ELF-1 (cell line): Measurements from ENCODE around the gene NRDE2.
"Not testable (repeated sequence)": the region's sequence is repeated elsewhere in the genome, so short reads cannot be mapped to it uniquely, and the experiment has no call there.

ENCODE experiments used
- DNase-seq: peaks from one replicate; pipeline ENCODE4 v3.0.0-alpha.2; 2016; ENCODE audit warnings: low read depth, low spot score

Gene NRDE2

DNA sequence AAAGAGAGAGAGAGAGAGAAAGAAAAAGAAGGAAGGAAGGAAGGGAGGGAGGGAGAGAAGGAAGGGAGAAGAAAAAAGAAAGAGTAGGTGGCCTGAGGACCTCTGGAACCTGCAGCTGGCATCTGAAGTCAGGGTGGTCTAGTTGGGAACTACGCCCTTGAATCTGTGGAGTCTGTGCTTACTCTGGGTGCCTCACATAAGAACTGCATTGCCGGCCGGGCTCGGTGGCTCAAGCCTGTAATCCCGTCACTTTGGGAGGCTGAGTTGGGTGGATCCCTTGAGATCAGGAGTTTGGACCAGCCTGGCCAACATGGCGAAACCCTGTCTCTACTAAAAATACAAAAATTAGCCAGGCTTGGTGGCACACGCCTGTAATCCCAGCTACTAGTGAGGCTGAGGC is 10.0 kb upstream of the NRDE2 start:
- no peak for DNase-seq

DNA sequence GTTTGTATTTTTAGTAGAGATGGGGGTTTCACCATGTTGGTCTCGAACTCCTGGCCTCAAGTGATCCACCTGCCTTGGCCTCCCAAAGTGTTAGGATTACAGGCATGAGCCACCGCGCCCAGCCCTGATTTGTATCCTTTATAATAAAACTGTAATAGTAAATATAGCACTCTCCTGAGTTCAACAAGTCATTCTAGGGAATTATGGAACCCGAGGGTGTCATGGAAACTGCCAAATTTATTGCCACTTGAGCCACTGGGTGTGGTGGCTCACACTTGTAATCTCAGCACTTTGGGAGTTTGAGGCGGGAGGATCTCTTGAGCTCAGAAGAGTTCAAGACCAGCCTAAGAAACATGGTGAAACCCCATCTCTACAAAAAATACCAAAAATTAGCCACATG is 9.5 kb upstream of the NRDE2 start:
- DNase-seq = not testable (repeated sequence)

DNA sequence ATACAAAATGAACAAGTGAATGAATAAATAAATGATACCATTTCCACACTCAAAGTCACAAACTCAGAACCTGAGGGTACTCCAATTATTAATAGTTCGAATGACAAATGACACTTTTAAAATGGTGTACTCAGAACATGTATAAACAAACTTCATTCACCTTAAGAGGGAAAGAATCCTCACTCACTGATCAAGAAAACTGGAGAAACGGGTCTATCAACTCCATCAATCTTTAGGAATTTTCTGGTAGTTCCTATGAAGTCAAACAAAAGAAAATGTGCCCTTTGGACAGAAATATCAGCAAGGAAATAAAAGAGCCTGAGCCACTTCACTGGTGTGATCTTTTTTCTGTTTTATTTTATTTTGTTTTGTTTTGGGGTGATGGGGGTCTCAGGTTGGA is 5.2 kb upstream of the NRDE2 start:
- DNase-seq = no peak

DNA sequence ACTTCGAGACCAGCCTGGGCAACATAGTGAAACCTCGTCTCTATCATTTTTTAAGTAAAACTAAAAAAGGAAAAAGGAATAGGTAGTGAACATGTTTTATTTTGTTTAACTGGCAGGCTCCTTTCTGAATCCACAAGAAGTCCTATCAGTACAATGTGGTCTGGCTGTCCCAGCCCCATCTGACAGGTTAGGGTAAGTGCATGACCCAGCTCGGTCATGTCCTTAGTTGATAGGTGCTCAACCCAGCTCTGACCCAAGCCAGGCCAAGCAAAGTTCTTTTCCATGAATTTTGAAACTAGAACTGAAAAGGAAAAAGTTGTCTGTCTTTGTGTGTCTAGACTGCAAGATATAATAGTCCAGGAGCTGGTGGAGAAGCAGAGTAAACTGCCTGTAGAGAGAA is 4.7 kb upstream of the NRDE2 start:
- no peak for DNase-seq

DNA sequence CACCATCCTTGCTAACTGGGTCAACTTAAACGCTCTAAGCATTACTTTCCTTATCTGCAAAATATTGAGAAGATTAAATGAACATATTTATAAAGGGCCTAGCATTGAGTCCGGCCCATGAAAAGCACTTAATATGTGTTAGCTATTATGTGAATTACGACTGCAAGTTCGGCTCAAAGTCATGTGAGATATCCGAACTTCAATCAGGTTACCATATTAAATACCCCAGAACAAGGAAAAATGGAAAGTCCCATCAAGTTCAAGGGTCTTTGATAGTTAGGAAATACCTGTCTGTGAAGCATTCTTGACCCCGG is 487 bp upstream of the NRDE2 start:
- no peak for DNase-seq

DNA sequence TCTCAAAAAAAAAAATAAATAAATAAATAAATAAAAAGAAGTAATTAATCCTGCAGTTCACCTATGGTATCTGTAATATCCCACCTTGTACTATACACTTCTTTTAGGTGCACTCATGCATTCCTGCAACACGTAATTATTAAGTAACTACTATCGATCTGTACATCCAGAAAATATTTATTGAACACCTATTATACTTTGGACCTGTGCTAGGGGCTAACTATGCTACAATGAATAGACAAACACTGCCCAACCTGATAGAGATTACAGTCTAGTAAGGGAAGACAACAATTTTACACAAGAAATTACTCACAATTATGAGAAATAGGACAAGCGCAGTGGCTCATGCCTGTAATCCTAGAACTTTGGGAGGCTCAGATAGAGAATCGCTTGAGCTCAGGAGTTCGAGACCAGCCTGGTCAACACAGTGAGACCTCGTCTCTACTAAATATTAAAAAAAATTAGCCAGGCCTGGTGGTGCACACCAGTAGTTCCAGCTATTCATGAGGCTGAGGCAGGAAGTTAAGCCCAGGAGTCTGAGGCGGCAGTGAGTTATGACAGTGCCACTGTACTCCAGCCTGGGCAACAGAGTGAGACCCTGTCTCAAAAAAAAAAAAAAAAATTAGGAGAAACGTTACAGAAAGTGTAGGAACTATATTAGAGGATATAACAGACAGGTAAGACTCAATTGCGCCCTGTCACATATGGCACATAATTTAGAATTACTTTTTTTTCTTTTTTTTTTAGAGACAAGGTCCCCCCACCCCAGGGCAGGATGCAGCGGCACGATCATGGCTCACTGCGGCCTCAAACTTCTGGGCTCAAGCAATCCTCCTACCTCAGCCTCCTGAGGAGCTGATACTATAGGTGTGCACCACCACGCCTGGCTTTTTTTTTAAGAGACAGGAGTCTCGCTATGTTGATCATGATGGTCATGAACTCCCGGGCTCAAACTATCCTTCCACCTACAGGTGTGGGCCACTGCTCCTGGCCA is 1.2 kb downstream of the NRDE2 start:
- DNase-seq = no peak

DNA sequence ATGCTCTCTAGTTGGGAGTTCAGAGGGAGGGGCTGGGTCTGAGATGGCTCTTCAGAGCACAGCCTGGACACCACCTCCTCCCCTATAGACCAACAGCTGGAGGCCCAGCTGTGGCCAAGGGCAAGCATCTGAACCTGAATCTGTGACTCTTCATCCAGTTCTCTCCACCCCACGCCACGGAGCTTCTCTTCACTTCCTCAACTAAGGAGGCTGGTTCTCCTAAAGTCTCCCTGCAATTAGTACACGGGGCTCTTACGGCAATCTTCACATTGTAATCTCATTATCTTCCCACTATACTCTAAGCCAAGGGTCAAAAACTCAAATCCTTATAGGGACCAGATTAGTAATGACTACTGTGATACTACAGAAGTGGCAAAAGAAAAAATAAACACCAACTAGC is 9.8 kb downstream of the NRDE2 start:
- DNase-seq = no peak

DNA sequence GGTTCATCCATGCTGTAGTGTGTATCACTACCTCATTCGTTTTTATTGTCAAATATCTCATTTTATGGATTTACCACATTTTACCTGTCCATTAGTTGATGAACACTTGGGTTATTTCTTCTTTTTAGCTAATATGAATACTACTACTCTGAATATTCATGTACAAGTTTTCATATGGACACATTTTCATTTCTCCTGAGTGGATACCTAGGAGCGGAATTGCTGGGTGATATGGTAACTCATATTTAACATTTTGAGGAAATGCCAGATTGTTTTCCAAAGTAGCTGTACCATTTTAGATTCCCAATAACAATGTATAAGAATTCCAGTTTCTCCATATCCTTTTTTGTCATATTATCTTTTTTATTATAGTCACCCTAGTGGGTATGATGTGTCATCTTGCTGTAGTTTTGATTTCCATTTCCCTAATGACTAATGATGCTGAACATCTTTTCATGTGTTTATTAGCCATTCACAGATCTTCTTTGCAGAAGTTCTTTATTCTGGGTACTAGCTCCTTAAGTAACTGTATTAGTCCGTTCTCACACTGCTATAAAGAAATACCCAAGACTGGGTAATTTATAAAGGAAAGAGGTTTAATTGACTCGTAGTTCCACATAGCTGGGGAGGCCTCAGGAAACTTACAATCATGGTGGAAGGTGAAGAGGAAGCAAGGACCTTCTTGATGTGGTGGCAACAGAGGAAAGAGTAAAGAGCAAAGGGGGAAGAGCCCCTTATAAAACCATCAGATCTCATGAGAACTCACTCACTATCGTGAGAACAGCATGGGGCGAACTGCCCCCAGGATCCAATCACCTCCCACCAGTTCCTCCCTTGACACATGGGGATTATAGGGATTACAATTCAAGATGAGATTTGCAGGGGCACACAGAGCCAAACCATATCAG is 11.9 kb downstream of the NRDE2 start:
- DNase-seq = no peak

DNA sequence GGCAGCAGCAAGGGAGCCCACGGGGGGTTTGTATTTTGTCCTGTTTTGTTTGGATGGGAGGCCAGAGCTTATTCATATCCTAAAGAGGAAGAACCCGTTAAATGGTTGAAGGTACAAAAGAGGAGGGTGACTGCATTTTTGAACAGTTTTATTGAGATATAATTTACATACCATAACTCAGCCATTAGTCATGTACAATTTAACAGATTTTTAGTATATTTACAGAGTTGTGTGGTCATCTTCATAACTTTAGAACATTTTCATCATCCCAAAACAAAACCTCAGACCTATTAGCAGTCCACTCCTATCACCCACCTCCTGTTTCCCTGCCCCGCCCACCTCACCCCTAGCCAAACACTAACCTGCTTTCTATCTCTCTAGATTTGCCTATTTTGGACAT is 12.6 kb downstream of the NRDE2 start:
- DNase-seq = no peak

DNA sequence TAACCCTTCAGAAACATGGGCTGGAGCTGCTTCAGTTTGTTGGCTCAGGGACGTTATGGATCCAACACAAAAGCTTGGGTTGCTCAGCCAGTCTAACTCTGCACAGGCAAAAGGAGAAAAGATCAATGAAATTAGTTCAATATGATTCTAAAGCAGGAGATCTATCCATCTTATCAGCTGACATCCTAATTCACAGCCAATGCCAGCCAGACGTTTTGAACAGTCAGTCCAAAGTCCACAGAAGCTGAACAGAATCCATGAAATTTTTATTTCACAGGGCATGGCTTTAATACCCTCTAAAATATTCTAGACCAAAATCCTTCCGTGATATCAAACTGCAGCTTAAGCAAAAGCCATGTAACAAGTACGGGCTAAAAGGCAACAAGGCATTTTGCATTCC is 13.7 kb downstream of the NRDE2 start:
- no peak for DNase-seq

DNA sequence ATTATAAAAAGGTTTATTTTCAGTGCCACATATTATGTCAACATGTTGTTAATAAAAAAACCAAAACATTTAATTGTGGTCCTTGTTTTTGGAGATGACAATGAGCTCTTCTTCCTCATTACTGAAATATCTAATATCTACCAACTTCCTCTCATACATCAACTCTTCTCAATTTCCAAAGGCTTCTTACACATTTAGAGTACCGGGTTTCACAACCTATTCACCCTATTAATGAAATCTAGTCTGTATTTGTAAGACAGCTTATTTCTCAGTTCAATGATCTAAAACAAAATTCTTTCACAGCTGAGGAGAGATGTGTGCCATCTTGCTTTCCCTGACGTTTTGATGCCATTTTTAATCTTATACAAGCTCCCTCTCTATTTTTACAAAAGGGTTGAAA is 14.5 kb downstream of the NRDE2 start:
- no peak for DNase-seq

DNA sequence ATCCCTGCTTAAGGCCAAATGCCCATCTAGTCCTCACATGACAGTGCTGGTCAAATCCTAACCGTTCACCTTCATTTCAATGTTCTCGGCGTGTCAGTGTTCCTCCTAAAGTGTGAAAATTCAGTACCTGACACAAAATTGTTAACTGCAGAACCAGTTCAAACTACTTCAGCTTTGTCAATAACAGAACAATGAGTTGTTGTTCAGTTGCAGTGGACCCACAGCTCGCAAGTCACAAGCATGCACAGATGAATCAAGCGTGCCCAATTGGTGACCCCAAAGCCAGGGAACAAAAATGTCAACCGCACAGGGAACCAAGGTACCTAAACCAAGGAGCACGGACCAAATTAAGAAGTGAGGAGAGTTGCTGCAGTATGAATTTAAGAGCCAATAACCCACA is 23.2 kb downstream of the NRDE2 start:
- no peak for DNase-seq

DNA sequence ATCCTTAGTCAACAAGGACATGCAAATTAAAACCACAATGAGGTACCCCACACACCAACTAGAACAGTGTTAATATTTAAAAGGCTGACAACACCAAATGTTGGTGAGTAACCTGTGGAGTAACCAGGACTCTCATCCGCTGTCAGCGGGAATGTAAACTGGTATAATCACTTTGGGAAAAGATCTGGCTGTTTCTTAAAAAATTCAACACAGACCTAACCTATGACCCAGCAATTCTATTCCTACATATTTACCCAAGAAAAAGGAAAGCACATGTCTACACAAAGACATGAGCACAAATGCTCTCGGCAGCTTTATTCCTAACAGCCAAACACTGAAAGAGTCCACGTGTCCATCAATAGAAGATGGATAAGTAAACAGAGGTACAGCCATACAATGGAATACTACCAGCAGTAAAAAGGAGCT is 26.6 kb downstream of the NRDE2 start:
- no peak for DNase-seq

DNA sequence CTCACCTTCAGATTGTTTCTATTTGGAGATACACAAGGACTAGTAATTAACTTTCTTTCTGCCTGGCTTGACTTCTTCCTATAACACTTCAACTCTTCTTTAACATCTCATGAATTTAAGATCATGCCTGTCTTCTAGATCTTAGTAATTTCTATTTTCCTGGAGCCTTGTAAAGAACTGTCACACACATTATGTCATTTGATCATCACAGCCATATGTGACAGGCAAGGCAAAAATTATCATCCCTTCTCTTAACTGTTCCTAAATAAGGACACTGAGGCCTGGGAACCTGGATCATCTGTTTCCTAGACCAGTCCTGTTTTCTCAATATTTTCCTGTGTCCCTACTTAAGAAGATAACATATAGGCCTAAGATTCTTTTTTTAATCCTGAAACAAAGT is 27.2 kb downstream of the NRDE2 start:
- no peak for DNase-seq

DNA sequence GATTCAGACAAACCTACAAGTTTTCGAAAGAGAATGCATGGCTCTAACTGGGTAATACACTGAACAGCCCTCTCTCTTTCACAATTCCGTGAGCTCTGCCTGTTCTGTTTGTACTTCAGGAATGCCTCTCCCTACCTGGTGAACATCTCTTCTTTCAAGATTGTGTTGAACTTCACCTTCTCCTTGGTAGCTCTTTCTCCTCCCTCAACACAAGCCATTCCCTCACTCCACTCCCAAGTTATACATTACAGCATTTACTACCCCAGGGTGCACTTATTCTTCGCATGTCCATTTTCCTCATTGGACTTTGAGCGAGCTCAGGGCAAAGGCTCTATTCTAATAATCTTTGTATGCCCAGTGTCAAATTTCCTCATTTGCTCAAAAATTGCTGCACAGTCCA is 28.3 kb downstream of the NRDE2 start:
- peak; percentile 2 for DNase-seq

DNA sequence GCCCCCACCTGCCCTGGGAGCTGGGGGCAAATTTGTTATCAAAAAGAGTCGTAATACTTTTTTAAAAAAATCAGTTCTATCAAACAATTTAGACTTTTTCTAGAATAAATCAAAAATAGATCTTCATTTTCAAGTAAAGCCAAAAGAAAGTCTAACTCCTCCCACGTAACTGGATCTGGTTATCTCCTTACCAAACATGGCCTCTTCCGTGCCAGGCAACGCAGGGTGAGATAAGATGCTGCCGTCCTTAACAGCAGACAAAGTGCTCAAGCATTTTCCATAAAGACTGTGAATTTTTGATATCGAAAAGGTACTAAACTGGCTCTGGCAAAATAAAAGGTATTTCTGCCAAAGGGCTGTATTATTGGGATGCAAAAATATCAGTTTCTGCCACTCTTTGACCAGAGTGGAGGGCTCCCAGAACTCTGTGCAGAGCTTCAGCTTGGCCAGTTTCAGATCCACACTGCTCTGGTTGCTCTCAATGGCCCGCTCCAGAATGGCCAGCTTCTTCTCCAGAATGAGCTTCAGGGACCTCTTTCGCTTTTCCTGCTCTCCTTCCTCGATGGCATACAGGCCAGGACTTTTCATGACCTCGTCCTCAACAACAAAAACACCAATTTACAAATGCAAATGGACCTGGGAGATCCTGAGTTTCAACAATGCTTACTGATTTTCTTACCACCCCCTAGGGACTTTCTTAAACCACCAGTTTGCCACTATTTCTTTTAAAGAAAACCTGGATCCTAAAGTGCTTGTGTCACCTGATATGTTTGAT is 29.0 kb downstream of the NRDE2 start:
- DNase-seq = peak; percentile 27

DNA sequence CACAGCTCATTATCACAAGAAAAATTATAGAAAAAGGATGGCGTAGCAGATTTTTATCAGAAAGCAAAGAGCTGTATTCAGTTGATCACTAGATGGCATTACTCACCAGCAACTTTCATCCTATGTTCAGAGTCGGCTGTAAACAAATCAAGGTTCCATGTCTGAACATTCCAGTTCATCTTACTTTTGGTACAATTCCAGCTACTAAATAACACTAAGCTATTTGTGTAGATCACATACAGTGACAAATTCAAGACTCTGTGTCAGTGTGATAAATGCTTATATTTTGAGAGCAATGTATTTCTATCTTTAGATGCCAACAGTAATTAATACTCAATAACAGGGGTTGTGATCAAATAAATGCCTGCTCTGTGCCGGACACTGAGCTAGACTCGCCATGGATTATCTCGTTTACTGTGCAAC is 30.1 kb downstream of the NRDE2 start:
- no peak for DNase-seq

DNA sequence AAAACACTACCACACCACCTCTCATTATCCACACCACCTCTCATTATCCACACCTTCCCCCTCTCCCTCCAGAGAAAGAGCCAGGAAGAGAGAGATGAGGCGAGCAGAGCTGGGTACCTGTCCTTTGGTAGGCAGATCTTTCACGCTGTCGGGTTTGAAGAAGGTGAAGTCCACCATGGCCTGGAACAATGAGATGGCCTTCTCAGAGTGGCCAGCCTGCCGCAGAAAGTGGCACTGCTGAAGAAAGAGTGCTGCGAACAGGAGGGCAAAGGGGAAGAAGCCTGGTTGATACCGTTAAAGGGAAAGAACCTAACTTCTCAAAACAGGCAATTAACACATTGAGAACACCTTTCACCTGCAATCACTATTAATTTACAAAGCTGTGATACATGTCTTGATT is 30.6 kb downstream of the NRDE2 start:
- DNase-seq = no peak

DNA sequence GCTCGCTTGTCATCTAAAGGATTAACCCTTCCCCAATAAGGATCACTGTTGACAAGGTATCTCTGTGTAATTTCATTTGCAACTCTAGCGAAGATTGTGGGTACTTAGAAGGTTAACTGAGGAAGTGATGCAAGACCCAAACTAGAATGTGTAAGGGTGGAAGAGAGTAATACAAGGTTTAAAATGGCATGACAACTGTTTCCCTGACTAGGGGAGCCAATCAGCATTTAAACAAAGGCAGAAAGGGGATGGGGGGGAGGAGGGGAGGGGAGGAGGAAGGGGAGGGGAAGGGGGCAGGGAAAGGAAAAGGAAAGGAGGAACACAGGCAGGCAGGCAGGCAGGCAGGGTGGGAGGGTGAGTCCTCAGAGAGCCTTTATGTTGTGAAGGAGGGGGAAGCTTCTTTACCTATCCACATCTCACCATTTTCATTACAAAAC is 31.1 kb downstream of the NRDE2 start:
- DNase-seq = no peak

DNA sequence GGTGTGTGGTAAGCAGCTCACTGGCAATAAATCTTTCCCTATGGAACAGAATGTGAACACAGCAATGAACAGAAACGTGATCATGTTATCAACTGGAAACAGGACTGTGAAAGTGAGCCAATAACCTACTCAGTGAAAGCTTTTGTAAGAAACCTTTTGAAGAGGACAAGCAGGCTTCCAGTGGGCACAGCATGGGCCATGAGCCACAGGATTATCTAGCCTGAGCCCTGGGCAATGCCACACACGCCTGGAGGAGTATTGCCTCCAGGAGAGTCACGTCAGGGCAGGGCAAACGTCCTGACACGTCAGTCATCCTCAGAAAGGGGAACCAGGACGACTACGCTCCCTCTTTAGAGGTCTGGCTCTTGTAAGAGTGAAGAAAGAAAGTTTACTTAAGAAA is 32.3 kb downstream of the NRDE2 start:
- no peak for DNase-seq

DNA sequence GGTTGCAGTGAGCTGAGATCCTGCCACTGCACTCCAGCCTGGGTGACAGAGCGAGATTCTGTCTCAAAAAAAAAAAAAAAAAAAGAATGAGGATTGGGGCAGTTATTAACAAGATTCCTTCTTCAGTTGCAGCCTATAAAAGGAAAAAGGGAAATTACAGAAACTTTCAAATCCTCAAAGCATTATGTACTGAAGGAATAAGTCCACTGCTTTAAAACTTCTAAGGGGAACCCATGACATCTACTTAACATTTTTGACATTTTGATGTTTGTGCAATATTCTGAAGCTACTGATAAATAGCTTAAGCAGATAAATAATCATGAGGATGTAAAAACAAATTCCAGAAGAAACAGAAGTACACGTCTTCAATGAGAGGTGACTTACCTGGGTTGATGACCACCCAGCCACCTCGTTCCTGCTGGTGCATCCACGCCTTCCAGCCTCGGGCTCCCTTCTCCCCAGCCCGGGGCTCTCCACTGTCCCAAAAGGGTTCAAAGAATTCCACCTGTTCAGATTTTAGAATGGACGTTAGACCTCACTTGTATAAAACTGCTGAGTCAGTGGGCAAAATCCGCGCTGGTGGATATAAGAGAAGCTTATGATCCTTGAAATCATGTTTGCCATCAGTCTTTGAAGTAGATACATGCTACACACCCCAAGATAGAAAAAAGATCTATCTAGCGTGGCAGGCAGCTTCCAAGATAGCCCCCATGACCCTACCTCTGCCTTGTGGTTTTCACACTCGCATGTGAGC is 33.7 kb downstream of the NRDE2 start:
- DNase-seq = no peak
